Measurements from ENCODE around the gene TMPO. TPM values are rescaled to one million over a fixed set of nuclear protein-coding genes. Genes with fewer than 3 reads are reported as not detected.
"Not testable (repeated sequence)": the region's sequence is repeated elsewhere in the genome, so short reads cannot be mapped to it uniquely, and the experiment has no call there.

Gene TMPO, protein sequence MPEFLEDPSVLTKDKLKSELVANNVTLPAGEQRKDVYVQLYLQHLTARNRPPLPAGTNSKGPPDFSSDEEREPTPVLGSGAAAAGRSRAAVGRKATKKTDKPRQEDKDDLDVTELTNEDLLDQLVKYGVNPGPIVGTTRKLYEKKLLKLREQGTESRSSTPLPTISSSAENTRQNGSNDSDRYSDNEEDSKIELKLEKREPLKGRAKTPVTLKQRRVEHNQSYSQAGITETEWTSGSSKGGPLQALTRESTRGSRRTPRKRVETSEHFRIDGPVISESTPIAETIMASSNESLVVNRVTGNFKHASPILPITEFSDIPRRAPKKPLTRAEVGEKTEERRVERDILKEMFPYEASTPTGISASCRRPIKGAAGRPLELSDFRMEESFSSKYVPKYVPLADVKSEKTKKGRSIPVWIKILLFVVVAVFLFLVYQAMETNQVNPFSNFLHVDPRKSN
- 94.6 TPM for polyA plus RNA-seq (2013, experiment 1 of 2; ENCODE audit: insufficient read length)
- 91.7 TPM for polyA plus RNA-seq (2013, experiment 2 of 2; ENCODE audit: insufficient read length)

DNA sequence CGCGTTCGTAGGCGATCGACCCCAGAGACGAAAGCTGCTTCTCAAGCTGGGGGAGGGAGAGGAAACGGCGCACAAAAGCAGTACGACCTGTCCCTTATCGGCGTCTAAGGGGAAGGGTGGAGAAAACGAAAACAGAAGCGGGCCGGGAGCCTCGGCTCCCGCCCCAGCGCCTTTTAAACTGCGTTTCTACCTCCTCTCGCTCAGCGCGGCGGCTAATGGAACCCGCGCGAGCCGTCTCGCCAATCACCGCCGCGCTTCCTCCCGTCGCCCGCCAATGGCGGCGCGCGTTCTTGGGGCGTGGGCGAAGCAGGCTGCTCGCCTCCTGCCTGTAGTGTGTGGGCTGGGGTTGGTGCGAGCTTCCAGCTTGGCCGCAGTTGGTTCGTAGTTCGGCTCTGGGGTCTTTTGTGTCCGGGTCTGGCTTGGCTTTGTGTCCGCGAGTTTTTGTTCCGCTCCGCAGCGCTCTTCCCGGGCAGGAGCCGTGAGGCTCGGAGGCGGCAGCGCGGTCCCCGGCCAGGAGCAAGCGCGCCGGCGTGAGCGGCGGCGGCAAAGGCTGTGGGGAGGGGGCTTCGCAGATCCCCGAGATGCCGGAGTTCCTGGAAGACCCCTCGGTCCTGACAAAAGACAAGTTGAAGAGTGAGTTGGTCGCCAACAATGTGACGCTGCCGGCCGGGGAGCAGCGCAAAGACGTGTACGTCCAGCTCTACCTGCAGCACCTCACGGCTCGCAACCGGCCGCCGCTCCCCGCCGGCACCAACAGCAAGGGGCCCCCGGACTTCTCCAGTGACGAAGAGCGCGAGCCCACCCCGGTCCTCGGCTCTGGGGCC is at the start of gene TMPO:
Gene TMPO (plus strand): TSS at position 304 of the 824 bp plus-strand sequence. CDS start 278 bp downstream, at position 582.
- peak; percentile 92 for DNase-seq

DNA sequence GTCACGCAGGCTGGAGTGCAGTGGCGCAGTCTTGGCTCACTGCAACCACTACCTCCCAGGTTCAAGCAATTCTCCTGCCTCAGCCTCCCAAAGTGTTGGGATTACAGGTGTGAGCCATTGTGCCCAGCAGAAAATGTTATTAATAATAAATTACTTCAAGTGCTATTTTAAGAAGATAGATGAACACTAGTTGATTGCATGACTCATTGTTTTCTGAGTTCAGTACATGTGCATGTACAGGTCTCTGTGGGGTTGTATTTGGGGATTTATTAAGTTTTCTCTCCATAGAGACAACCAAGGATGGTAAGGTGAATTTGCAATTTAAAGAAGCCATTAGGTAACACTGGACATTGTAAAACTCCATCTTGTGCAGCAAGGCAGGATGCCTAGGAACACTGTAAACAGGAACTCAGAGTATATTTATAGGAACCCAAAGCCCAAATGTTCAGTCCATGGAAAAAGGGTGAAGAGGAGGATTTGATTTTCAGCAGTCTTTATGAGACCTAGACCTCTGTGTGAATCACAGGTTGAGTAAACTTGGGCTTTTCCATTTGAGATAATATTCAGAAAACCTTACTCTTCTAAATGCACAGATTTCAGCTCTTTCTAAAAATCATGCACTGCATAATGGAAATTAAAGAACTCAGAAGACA is 49.3 kb upstream of the TMPO start:
- DNase-seq: no peak

- no peak for DNase-seq
Measured at GRCh38 chr12:98466640-98467400, 48.6 kb upstream of the TMPO start.

- no peak for DNase-seq
Measured at GRCh38 chr12:98469109-98469508, 46.3 kb upstream of the TMPO start.

DNA sequence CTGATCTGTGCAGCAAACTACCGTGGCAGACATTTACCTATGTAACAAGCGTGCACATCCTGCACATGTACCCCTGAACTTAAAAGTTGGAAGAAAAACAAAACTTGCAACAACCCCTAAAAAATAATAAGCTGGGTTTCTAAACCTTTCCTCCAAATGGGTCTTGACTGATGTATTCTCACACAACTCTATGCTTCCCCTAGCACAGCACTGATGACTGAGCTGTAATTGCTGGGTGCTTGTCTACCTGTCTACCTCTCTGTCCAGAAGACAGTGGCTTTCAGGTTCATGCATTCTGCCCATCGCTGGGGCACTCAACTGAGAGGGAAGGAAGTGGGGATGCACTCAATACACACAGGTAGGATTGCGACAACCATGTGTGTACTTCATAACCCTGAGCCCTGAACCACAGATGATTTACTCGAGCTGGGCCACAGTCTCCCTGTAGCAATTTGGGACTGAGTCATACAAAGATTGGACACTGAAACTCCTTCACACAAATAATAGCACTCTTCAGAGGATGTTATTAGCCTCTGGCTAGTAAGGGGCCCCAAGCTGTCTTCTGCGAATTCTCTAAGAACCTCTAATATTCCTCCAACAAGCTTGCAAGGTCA is 44.8 kb upstream of the TMPO start:
- peak; percentile 12 for DNase-seq

GRCh38 chr12:98471085-98471484 is 44.3 kb upstream of the TMPO start:
- DNase-seq: no peak

- DNase-seq: no peak
Measured at GRCh38 chr12:98475565-98475908, 39.9 kb upstream of the TMPO start.

GRCh38 chr12:98478606-98479005 is 36.8 kb upstream of the TMPO start:
- DNase-seq: no peak

GRCh38 chr12:98483621-98484503 is 31.5 kb upstream of the TMPO start:
- no peak for DNase-seq

DNA sequence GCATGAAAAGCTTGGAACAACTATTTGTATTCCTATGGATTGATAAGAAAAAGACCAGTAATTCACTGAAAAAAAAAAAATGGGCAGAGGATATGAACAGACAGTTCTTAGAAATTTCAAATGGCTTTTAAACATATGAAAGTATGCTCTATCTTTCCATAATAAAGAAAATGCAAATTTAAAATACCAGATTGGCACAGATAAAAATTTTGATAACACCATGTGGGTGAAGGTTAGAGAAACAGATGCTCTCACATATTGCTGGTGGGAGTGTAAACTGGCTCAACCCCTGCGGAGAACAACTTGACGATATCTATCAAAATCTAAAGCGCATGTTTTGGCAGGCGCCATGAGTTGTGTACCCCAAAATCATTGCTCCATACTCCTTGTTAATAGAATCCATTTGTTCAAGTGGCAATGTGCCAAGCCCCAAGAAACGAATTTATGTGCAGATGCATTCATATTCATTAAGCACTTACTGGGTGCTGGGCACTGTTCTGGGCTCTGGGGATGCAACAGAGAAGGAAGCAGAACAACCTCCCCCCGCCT is 29.5 kb upstream of the TMPO start:
- peak; percentile 8 for DNase-seq

- DNase-seq: not testable (repeated sequence)
Measured at GRCh38 chr12:98488416-98488815, 27.0 kb upstream of the TMPO start.

DNA sequence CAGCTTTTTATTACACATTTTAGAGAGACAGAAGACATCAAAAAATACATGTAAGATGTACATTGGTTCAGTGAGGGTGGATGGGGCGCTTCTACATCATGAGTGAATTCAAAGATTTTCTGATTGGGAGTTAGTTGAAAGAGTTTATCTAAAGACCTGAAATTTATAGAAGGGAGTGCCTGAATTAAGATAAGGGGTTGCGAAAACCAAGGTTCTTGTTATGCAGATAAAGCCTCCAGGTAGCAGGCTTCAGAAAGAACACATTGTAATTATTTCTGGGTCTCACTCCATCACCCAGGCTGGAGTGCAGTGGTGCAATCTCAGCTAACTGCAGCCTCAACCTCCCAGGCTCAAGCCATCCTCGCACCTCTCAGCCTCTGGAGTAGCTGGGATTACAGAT is 26.2 kb upstream of the TMPO start:
- no peak for DNase-seq

DNA sequence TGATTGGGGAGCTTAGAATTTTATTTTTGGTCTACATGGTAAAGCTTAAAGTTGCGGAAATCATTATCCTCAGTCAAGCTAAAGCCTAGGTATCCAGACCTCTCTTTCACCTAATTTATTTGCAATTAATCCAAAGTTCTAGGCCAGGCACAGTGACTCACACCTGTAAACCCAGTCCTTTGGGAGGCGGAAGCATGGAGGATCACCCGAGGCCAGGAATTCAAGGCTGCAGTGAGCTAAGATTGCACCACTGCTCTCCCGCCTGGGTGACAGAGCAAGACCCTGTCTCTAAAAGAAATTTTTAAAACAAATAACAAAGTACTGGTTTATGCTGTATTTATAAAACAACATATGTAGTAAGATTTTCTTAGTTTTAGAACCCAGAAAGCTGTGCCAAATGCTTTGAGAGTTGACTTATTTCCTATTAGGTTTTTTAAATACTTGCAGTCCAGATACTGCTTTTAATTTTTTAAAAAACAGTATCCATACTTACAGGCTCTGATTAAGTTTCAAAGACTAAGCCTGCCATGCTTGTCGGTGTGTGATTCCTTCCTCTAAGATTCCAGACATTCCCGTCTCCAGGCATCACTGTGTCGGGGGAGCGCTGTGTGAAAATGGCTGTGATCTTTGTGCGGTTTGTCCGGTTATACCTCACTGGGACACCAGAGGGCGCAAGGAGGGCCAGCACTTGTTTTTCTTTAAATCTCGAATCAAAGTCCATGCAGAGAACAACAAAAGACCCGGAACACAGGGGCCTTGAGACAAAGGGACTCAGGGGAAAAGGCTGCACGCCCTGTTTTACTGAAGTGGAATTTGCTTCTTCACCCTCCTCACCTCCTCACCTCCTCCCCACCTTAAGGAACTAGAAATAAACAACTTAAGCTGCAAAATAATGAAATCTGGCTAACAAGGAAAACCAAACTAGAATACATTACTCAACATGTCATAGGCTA is 24.6 kb upstream of the TMPO start:
- peak; percentile 95 for DNase-seq

- DNase-seq: no peak
Measured at GRCh38 chr12:98492580-98493140, 22.7 kb upstream of the TMPO start.

GRCh38 chr12:98501266-98501629 is 14.1 kb upstream of the TMPO start:
- not testable (repeated sequence) for DNase-seq

DNA sequence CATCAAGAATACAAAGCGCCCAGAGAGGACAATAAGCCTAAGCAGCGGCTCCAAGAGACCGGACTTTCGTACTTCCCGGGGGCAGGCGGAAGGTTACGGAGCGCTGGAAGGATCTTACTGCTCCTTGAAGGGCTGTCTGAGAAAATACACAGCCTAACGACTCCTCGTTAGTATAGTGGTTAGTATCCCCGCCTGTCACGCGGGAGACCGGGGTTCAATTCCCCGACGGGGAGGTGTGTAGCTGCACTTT is 12.1 kb upstream of the TMPO start:
- DNase-seq: peak; percentile 93

DNA sequence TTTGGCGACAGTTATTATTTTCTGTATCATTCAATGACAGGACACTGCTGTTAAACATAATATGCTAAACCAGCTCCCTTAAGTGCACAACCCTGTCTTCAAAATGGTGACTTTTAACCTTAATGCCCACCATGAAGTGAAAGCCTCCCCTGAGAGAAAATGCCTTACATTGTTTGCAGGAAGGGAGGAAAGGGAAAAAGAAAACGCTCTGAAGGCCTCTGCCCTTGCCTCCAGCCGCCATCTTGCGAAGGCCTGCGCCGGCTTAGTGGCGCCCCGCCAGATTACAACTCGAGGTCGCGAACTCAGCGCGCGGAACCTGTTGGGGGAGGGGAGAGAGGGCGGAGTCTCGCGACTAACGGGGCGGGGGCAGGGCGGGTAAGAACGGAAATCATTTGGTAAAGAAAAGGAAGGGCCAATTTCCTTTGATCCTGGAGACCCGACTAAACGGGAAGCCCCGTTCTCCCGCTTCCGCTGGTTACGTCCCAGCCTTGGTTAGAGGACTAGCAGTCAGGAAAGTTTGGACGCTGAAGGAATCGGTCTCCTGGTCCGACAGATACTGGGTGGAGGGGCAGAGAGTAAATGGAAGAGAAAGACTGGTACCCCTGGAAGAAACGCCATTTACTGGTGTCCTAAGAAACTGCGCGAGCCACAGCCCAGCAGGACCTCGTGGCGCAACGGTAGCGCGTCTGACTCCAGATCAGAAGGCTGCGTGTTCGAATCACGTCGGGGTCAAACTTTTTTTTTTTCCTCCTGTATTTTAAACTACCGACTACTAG is 11.6 kb upstream of the TMPO start:
- peak; percentile 94 for DNase-seq

- no peak for DNase-seq
Measured at GRCh38 chr12:98504368-98504617, 11.1 kb upstream of the TMPO start.

GRCh38 chr12:98509063-98509462 is 6.3 kb upstream of the TMPO start:
- DNase-seq: no peak

All from fibroblast of skin of abdomen (primary cell).